ENCODE measurements around the gene SMARCB1. TPM values are rescaled to one million over a fixed set of nuclear protein-coding genes. Genes with fewer than 3 reads are reported as not detected.

Gene SMARCB1
- total and polyA plus RNA-seq, 10 donors: 64.2 to 166 (median 85.8) TPM

DNA sequence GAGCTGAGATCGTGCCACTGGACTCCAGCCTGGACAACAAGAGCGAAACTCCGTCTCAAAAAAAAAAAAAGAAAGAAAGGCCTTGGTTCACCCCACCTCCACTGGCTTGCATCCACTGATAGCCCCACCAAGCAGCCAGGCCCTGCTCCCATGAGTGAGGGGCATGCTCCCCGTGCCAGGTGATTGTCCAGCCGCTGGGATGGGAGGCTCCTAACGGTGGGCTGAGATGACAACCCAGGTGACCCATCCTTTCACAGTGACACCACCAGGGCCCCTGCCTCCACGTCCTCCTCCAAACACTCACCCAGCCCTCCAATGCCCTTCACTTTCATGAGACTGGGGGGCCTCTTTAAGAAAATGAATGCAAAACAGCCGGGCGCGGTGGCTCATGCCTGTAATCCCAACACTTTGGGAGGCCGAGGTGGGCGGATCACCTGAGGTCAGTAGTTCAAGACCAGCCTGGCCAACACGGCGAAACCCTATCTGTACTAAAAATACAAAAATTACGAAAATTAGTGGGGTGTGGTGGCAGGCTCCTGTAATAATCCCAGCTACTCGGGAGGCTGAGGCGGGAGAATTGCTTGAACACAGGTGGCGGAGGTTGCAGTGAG, 60.6 kb downstream of the SMARCB1 start:
- no peaks in the 10 kb centered on the region for H3K9me3 ChIP-seq
- TF ChIP-seq POLR2AphosphoS5 (IDR thresholded peaks at IDR 0.05): no peak
- TF ChIP-seq, protein P1, sequence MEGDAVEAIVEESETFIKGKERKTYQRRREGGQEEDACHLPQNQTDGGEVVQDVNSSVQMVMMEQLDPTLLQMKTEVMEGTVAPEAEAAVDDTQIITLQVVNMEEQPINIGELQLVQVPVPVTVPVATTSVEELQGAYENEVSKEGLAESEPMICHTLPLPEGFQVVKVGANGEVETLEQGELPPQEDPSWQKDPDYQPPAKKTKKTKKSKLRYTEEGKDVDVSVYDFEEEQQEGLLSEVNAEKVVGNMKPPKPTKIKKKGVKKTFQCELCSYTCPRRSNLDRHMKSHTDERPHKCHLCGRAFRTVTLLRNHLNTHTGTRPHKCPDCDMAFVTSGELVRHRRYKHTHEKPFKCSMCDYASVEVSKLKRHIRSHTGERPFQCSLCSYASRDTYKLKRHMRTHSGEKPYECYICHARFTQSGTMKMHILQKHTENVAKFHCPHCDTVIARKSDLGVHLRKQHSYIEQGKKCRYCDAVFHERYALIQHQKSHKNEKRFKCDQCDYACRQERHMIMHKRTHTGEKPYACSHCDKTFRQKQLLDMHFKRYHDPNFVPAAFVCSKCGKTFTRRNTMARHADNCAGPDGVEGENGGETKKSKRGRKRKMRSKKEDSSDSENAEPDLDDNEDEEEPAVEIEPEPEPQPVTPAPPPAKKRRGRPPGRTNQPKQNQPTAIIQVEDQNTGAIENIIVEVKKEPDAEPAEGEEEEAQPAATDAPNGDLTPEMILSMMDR (IDR thresholded peaks at IDR 0.05 in 8 of 11, conservative IDR thresholded peaks at IDR 0.05 in 3 of 11): no peak
- H3K4me3 ChIP-seq: no peak overlapping the region
- 73 to 87% (median 84%) methylated on average over 18 of the region's 18 CpGs for WGBS, 5 donors
- H3K4me1 ChIP-seq: peaks cover 34 to 66% (median 52%) of the 10 kb centered on the region in 6 donors
- peak overlapping the region in 2 of 8 donors; percentile 29 to 36 for H3K27ac ChIP-seq
- no peaks in the 10 kb centered on the region for H3K36me3 ChIP-seq
- H3K27me3 ChIP-seq (replicated peaks in 1 of 7): peaks cover 0 to 8% (median 0%) of the 10 kb centered on the region in 7 donors
- no peak for DNase-seq
- intact Hi-C loops (cut with DNase I; ENCODE audit: low total_unique reads): loop anchor here (5.0 kb wide), 2 partner anchors 75 to 305 kb away; partner anchors contain the start of gene MMP11

GRCh38 chr22:23847991-23848864, 61.5 kb downstream of the SMARCB1 start:
- no peak overlapping the region for H3K4me3 ChIP-seq
- no peaks in the 10 kb centered on the region for H3K9me3 ChIP-seq
- WGBS, 5 donors: 73 to 82% (median 78%) methylated on average over 24 of the region's 24 CpGs
- TF ChIP-seq POLR2AphosphoS5 (IDR thresholded peaks at IDR 0.05) (peak in 1 of 3 donors; percentile 39), POLR2A (IDR thresholded peaks at IDR 0.05) (no peak)
- TF ChIP-seq, protein P1 (IDR thresholded peaks at IDR 0.05 in 8 of 11, conservative IDR thresholded peaks at IDR 0.05 in 3 of 11): no peak
- DNase-seq: peak; percentile 71
- no peaks in the 10 kb centered on the region for H3K36me3 ChIP-seq
- no peak overlapping the region for H3K27ac ChIP-seq
- peaks cover 0 to 8% (median 0%) of the 10 kb centered on the region in 7 donors for H3K27me3 ChIP-seq (replicated peaks in 1 of 7)
- intact Hi-C loops (cut with DNase I; ENCODE audit: low total_unique reads): loop anchor here (5.0 kb wide), 2 partner anchors 76 to 306 kb away; partner anchors contain the start of gene MMP11
- H3K4me1 ChIP-seq: peaks cover 34 to 66% (median 52%) of the 10 kb centered on the region in 6 donors

- no peak overlapping the region for H3K27ac ChIP-seq
- intact Hi-C loops (cut with DNase I; ENCODE audit: low total_unique reads): loop anchor here (5.0 kb wide), 2 partner anchors 77 to 307 kb away; partner anchors contain the start of gene MMP11
- peak; percentile 97 for DNase-seq
- 26 to 47% (median 29%) methylated on average over 36 to 62 of the region's 62 CpGs for WGBS, 5 donors
- H3K36me3 ChIP-seq: no peaks in the 10 kb centered on the region
- TF ChIP-seq, protein P1 (IDR thresholded peaks at IDR 0.05 in 8 of 11, conservative IDR thresholded peaks at IDR 0.05 in 3 of 11): peak; percentile 87 to 99 (median 97)
- TF ChIP-seq POLR2AphosphoS5 (IDR thresholded peaks at IDR 0.05) (peak; percentile 48 to 79 (median 64)), POLR2A (IDR thresholded peaks at IDR 0.05) (no peak)
- no peaks in the 10 kb centered on the region for H3K9me3 ChIP-seq
- peaks cover 0 to 8% (median 0%) of the 10 kb centered on the region in 7 donors for H3K27me3 ChIP-seq (replicated peaks in 1 of 7)
- peaks cover 33 to 56% (median 42%) of the 10 kb centered on the region in 6 donors for H3K4me1 ChIP-seq
- peak overlapping the region in 4 of 8 donors; percentile 16 to 47 (median 18) for H3K4me3 ChIP-seq
These were observed 62.5 kb downstream of the SMARCB1 start for GRCh38 chr22:23849009-23850006.
